Stimulated activated CD4-positive, alpha-beta T cell treated with anti-CD3 and anti-CD28 coated beads, Interleukin-1b, Interleukin-23, amount 100 ng/mL, for 24 hours (primary cell): ENCODE measurements around the gene PCBD2.
A peak's percentile ranks its signal among the peaks of the same experiment; 100 is the strongest.
"Not testable (repeated sequence)": the region's sequence is repeated elsewhere in the genome, so short reads cannot be mapped to it uniquely, and the experiment has no call there.

Source experiments
- DNase-seq, 4 experiments: peaks; one replicate each; pipeline ENCODE4 v3.0.0-alpha.2; 2020; ENCODE audit warnings: low read depth in 4 of 4, low spot score in 1 of 4

PCBD2 gene

DNA sequence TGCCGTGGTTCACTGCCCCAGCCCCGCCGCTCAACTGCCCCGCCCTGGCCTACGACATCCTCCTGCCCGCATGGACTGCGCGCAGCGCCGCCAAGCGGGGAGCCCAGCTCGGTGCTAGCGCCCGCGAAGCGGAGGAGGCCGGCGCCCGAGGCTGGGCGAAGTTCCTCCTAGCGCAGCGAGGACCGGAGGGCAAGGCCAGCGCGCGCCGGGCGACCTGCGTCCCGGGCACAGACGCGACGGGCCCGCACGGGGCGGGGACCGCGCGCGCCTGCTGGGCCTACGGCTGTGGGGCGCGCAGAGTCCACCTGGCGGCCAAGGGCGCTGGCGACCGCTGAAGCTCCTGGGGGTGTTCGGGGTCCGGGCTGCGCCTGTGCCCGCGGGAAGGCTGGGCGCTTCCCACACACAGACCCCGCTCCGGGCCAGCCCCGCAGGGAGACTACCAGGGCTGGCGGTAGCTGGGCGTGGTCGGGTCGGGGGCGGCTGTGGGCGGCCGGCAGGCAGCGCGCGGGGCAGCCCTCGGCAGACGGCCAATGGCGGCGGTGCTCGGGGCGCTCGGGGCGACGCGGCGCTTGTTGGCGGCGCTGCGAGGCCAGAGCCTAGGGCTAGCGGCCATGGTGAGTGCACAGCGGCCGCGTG lies at the start of gene PCBD2:
PCBD2 (plus strand) TSS at position 522 of the 636 bp plus-strand sequence; CDS start at position 531, 9 bp downstream.
- peak; percentile 78 to 90 (median 82) for DNase-seq

DNA sequence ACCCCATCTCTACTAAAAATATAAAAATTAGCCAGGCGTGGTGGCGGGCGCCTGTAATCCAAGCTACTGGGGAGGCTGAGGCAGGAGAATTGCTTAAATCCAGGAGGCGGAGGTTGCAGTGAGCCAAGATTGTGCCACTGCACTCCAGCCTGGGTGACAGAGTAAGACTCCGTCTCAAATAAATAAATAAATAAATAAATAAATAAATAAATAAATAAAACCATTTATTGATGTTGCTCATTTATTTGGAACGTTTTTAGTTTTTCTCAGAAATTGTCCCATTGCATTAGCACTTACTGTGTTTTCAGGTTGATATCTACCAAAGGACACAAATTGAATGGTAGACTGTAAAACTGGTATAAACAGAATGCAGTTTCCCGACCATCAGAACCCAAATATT lies 48.5 kb upstream of the PCBD2 start:
- not testable (repeated sequence) for DNase-seq

DNA sequence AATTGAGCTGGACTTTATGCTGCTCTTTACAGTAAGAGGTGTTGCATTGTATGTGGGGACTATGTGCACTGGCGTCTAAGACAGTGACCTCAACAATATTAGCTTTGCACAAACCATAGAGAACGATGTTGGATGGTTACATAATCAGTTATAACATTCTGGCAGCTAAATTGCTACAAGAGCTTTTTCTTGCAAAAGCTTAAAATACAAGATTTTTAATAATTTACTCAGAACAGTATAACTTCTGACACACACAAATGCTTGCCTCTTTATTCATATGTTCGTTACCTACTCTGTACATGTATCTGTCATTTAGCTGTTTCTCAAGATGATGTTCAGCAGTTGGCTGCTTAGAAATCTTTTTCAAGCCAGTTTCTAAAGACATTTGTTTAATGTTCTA lies 47.5 kb upstream of the PCBD2 start:
- no peak for DNase-seq

DNA sequence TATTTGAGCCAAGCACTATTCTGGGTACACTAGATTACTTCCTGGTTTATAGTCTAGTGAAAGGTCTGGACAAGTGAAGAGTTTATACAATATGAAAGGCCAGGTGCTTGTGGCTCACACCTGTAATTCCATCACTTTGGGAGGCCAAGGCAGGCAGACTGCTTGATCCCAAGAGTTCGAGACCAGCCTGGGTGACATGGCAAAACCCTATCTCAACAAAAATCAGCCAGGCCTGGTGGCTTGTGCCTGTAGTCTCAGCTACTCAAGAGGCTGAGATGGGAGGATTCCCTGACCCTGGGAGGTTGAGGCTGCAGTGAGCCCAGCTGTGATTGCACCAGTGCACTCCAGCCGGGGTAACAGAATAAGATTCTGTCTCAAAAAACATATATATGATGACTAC lies 40.2 kb upstream of the PCBD2 start:
- no peak for DNase-seq

DNA sequence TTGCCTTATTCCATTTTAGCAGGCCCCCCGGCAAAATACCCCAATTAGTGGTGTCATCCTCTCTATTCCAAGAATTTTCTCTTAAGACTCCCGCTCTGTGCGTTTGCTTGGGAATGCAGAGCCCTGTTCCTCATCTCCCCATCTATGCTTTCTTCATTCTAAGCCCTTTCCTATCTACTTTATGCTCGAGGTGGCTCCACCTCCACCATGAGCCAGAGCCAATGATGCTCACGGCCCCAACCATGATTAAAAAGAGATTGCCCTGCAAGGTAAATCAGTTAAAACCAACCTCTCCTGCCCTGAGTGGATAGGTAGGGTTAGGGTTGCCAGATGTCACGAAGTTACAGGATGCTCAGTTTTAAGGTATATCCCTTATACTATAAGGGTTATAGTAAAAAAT lies 31.4 kb upstream of the PCBD2 start:
- no peak for DNase-seq

DNA sequence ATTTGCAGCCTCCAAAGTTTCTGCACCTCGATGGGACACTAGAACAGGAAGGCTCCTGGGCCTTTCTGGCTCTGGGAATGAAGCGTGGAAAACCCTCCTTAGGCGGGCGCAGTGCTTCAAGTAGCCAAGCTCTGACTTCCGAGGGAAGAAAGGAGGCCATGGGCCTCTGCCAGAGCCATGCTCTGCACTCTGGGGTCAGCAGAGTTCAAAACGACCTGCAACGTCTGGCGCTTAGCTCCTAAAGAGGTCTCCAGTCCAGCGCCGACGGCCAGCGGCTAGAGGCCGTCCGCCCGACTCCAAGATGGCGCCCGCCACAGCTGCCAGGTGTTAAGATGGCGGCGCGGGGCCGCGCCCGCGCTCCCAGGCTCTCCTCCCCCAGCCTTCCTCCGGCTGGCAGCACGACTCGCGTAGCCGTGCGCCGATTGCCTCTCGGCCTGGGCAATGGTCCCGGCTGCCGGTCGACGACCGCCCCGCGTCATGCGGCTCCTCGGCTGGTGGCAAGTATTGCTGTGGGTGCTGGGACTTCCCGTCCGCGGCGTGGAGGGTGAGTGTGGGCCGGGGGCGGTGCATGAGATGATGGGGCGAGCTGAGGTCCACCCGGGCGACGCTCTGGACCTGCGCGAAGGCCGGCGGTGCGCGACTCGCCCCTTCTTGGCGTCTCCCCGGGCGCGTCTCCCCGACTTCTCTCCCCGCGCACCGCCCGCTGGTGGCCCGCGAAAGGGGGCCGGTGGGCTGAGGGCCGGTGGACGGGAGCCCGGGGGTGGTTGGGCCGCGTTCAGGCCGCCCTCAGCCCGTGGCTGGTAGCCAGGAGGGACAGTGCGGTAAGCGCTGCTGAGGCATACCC lies 30.7 kb upstream of the PCBD2 start, which contains the start of gene TXNDC15:
TXNDC15 (plus strand) TSS at position 385 of the 844 bp plus-strand sequence; CDS start at position 442, 57 bp downstream.
- peak; percentile 40 to 70 (median 62) for DNase-seq

DNA sequence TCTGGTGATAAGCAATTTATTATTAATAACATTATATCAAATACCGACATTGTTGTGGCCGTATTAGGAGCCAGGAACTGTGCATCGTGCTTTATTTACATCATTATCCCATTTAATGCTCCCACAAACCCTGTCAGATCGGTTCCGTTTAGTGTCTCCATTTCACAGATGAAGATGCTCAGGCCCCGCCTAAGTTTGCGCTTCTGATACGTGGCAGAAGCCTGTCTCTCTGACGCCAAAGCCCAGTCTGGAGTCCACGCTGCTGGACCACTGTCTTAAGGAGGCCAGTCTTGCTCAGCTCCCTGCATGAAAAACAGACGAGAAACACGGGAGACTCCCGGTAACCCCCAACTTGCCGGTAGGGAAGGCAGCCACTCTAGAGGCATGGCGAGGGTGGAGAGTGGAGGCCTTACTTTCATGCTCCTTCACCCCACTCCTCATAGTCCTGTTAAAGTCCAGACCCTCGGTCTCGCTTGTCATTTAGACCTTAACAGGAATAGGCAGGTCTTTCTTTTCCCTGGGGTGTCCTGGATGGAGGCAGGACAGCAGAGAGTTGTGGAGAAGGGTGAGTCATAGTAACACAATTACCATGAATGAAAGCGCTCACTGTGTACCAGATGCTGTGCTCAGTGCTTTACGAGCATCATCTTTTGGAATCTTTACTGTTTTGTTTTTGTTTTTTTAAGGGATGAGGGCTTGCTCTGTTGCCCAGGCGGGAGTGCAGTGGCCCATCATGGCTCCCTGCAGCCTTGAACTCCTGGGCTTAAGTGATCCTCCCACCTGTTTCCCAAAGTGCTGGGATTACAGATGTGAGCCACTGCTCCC lies 29.9 kb upstream of the PCBD2 start:
- peak; percentile 5 to 27 (median 20) for DNase-seq

DNA sequence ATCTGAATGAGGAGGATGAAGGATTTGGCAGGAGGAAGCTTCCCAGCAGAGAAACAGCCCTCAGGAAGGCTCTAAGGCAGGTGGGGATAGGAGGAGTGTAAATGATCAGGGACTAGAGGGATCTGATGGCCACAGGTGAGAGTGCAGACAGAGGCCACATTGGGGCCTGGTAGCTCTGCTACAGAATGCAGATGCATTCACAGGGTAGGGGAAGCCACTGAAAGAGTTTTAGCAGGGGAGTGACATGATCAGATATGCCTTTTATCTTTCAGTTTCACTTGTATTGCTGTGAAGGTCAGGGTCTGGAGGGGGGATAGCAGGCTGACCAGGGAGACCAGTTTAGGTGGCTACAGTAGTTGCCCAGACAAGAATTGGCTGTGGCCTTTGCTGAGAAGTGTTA lies 27.8 kb upstream of the PCBD2 start:
- no peak for DNase-seq

DNA sequence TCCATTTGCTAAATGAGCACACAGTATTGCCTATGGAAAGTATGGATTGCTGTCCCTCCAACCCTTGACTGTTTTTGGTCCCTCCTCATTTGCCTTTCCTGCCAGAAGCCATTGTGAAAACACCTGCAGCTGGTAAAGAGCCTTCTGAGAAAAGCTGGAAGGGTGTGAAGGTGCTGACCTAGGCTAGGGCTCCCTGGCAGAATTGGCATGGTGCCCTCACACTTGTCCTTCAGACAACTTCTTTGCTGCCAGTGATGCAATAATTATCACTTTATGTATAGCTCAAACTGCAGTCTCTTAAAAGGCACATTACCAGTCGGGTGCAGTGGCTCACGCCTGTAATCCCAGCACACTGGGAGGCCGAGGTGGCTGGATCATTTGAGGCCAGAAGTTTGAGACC lies 26.5 kb upstream of the PCBD2 start:
- DNase-seq = no peak

DNA sequence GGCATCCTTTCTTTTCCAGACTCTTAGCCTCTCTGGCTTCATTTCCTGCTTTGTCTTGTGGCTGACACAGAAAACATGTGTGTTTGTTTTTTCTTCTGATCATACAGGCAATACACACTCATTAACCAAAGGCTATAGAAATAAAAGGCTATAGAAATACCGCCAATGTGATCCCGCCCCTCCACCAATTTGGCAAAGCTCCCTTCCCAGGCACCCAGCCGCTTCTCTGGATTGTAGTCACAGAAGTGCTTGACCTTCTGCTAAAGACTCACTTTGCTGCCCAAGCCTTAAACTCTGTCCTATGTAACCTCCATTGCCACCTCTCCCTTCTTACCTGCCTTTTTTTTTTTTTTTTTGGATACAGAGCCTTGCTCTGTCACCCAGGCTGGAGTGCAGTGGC lies 25.5 kb upstream of the PCBD2 start:
- no peak for DNase-seq

DNA sequence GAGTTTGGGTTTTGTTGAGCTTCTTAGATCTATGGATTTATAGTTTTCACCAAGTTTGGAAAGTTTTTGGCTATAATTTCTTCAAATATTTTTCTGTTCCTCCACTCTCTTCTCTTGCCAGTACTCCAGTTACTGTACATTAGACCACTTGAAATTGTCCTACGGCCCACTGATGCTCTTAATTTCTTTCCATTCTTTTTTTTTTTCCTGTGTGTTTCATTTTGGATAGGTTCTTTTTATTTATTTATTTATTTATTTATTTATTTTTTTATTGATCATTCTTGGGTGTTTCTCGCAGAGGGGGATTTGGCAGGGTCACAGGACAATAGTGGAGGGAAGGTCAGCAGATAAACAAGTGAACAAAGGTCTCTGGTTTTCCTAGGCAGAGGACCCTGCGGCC lies 24.0 kb upstream of the PCBD2 start:
- not testable (repeated sequence) for DNase-seq

DNA sequence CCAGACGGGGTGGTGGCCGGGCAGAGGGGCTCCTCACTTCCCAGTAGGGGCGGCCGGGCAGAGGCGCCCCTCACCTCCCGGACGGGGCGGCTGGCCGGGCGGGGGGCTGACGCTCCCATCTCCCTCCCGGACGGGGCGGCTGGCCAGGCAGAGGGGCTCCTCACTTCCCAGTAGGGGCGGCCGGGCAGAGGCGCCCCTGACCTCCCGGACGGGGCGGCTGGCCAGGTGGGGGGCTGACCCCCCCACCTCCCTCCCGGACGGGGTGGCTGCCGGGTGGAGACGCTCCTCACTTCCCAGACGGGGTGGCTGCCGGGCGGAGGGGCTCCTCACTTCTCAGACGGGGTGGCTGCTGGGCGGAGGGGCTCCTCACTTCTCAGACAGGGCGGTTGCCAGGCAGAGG lies 23.2 kb upstream of the PCBD2 start:
- not testable (repeated sequence) for DNase-seq

DNA sequence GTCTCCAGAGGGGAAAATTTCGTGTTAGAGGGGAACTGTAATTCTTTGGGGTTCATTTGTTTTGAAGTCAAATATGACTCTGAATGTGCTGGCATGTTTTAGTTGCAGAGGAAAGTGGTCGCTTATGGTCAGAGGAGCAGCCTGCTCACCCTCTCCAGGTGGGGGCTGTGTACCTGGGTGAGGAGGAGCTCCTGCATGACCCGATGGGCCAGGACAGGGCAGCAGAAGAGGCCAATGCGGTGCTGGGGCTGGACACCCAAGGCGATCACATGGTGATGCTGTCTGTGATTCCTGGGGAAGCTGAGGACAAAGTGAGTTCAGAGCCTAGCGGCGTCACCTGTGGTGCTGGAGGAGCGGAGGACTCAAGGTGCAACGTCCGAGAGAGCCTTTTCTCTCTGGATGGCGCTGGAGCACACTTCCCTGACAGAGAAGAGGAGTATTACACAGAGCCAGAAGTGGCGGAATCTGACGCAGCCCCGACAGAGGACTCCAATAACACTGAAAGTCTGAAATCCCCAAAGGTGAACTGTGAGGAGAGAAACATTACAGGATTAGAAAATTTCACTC lies 17.3 kb upstream of the PCBD2 start:
- DNase-seq = no peak

DNA sequence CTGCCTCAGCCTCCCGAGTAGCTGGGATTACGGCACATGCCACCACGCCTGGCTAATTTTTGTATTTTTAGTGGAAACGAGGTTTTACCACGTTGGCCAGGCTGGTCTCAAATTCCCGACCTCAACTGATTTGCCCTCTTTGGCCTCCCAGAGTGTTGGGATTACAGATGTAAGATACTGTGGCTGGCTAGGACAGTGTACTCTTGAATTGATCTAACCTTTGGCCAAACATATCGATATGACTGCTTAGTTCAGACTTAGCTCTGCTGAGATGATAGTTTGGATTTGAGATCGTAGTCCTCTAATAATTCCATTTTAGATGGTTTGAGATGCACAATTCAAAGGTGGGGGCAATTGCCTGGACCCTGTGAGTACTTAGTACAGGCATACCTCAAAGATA lies 15.6 kb upstream of the PCBD2 start:
- DNase-seq = no peak

DNA sequence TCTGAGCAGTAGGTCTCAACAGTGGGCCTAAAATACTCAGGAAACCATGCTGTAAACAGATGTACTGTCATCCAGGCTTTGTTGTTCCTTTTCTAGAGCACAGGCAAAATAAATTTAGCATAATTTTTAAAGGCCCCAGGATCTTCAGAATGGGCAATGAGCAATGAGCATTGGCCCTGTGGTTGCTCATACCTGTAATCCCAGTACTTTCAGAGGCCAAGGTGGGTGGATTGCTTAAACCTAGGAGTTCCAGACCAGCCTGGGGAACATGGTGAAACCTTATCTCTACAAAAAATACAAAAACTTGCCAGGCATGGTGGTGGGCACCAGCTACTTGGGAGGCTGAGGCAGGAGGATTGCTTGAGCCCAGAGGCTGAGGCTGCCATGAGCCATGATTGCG lies 13.5 kb upstream of the PCBD2 start:
- DNase-seq = no peak

DNA sequence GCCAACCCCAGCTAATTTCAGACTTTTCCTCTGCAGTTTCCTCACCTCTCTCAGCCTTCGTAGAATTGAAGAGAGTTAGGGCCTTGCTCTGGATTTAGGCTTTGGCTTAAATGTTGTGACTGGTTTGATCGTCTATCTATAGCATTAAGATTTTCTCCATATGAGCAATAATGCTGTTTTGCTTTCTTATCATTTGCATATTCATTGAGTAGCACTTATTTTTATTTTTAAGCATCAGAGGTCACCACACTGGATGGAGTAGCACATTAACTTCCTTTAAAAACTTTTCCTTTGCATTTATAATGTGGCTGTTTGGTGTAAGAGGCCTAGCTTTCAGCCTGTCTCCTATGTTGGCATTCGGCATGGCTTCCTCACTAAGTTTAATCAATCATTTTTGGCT lies 12.6 kb upstream of the PCBD2 start:
- DNase-seq = no peak

DNA sequence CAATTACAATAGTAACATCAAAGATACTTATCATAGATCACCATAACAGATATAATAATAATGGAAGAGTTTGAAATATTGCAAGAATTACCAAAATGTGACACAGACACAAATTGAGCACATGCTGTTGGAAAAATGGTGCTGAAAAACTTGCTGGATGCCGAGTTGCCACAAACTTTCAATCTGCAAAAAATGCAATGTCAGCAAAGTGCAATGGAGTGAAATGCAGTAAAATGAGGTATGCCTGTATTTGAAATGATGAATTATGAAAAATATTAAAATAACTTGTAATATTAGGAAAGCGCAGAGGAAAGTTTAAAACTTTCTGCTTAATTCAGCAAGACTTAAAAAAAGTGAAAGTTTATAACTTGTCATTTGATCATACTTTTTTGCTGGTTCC lies 12.0 kb upstream of the PCBD2 start:
- DNase-seq = no peak

DNA sequence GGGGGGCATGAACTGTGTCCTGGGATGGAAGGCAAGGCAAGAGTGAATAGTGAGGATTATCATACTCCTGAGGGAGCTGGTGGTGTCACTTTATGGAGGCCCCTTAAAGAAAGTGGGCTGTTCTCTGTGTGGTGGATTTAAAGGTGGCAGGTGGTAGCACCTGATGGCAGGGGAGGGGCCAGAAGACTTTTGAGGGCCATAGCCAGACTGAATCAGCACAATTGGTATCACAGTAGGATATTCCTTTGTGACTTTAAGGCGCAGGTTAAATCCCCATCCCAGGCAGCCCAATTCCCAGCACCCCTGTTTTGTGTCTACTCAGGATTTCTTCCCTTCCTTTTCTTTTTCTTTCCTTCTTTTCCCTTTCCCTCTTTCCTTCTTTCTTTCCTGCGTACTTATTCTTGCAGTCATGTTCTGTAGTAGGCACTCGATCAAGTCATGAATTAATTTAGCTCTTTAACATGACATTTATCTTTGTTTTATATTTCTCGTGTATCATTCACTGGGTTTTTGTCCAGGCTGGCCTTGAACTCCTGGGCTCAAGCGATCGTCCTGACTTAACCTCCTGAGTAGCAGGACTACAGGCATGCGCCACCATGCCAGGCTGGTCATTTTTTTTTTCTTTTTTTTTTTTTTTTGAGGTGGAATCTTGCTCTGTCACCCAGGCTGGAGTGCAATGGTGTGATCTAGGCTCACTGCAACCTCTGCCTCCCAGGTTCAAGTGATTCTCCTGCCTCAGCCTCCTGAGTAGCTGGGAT lies 11.0 kb upstream of the PCBD2 start:
- DNase-seq = no peak

DNA sequence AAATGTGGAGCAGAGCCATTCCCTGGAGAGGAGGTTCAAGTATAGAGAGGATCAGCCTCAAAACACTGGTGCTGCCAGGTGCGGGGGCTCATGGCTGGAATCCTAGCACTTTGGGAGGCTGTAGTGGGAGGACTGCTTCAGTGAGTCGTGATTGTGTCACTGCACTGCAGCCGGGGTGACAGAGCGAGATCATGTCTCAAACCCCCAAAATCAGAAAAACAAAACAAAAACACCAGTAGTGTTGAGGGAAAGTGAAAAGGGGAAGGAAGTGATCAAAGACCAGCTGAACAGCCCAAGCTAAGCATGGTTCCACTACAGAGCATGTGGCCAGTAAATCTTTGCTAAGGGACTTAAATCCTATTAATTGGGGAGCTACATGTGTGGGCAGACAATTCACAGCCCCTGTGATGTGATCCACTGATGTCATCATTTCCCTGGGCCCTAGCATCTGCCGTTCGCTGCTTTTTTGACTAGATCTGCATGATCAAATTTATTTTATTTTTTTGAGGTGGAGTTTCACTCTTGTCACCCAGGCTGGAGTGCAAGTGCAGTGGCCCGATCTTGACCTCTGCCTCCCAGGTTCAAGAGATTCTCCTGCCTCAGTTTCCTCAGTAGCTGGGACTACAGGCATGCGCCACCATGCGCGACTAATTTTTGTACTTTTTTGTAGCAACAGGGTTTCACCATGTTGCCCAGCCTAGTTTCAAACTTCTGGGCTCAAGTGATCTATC lies 2.7 kb upstream of the PCBD2 start:
- no peak for DNase-seq
